Raji (cell line): ENCODE results near the gene KLF6.

Experiments
- POLR2A ChIP-seq: IDR thresholded peaks from 2 replicates; pipeline ENCODE4 v1.6.1; 2011; ENCODE audit warnings: low read depth, low read length, control low read depth; ENCODE audit not compliant: insufficient read depth

Gene KLF6

DNA sequence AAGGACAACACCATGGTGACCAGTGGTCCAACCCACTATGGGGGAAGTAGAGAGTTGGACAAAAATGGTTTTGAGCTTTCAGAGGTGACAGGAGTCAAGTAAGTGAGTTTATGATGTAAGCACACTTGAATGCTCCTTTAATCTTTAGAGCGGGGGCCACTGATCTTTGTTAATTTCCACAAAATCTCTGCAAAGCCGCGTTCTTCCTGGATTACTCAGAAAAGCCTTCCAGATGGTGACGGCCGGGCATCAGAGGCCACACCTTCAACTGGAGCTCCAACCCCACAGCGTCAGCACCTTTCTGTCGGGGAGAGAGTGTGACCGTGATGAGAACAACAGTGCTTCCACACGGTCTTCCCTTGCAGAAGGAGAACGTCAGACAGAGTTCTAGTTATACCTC lies 35.2 kb upstream of the KLF6 start:
- no peak for TF ChIP-seq POLR2A

DNA sequence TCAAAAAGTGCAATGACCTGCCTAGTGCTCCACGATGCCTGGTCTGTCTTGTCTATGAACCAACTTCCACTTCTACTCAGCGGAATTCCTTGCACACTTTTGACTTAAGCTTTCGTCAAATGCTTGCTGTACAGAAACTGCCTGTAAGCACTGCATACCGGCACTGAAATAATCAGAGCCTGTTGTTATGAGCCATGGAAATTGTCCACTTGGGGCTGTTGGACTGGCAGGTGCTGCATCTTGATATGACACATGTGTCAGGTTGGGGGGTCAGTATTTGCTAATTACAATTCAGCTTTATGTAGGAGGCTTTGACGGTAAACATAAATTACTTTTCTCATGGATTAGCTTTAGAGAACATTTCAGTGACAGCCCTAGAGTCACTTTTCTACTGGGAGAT lies 32.0 kb upstream of the KLF6 start:
- no peak for TF ChIP-seq POLR2A

GRCh38 chr10:3814838-3815220 lies 29.8 kb upstream of the KLF6 start:
- no peak for TF ChIP-seq POLR2A

DNA sequence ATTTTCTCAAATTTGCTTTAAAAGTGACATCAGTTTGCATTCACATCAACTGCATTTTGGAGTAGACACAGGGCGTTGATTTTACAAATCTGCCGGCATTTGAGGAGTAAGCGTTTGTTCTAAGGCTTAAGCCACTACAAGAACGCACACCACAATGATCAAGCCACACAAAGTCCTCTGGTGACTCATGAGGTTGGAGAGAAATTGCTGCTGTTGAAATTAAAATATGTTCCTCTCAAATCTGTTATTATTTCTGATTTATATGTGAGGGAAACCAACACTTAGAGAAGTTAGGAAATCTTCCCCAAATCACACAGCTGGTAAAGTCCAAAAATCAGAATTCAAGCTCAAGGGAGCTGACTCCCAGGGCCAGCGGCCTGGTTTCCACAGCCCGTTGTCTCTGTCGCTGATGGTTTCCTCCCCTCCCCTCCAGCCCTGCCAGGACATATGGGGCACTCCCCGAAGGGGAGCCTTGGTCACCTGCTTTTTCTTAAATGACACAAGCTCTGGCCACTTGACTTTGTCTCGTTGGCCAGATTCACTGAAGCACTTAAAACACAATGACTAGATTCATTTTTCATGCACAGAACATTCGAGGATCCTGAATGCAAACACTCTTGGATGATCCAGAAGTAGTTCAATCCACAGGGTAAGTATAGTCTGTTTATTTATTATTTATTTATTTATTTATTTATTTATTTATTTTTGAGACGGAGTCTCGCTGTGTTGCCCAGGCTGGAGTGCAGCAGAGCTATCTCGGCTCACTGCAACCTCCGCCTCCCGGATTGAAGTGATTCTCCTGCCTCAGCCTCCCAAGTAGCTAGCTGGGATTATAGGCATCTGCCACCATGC lies 29.2 kb upstream of the KLF6 start:
- TF ChIP-seq POLR2A = no peak

DNA sequence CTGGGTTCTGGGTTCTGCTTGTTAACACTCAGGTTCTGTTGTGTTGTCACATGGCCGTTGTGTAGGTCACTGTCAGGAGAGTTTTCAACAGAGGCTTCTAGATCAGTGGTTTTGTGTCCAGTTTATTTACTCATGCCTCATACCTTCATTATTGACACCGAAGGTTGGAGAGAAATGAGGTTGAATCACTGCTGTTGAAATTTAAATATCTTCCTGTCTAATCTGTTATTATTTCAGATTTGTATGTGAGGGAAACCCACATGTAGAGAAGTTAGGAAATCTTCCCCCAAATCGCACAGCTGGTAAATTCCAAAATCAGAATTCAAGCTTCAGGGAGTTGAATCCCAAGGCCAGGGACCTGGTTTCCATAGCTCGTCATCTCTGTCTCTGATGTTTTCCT lies 28.3 kb upstream of the KLF6 start:
- TF ChIP-seq POLR2A = no peak

- no peak for TF ChIP-seq POLR2A
These were observed 27.1 kb upstream of the KLF6 start for GRCh38 chr10:3812141-3812540.

GRCh38 chr10:3811291-3811870 lies 26.4 kb upstream of the KLF6 start:
- TF ChIP-seq POLR2A = 0 out of 2 replicates have a peak, but pooled peaks have one; percentile 20

DNA sequence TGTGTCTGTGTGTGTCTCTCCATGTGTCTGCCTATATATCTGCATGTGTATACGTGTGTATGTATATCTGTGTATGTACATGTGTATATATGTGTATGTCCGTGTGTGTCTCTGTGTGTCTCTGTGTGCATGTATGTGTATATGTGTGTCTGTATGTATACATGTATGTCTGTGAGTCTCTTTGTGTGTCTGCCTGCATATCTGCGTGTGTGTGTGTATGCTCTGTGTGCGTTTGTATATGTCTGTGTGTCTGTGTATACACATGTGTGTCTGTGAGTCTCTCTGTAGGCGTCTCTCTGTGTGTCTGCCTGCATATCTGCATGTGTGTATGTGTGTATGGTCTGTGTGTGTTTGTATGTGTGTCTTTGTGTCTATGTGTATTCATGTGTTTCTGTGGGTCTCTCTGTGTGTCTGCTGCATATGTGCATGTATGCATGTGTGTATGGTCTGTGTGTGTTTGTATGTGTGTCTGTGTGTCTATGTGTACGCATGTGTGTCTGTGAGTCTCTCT lies 23.7 kb upstream of the KLF6 start:
- TF ChIP-seq POLR2A = no peak

- TF ChIP-seq POLR2A = no peak
These were observed 23.0 kb upstream of the KLF6 start for GRCh38 chr10:3807928-3808496.

DNA sequence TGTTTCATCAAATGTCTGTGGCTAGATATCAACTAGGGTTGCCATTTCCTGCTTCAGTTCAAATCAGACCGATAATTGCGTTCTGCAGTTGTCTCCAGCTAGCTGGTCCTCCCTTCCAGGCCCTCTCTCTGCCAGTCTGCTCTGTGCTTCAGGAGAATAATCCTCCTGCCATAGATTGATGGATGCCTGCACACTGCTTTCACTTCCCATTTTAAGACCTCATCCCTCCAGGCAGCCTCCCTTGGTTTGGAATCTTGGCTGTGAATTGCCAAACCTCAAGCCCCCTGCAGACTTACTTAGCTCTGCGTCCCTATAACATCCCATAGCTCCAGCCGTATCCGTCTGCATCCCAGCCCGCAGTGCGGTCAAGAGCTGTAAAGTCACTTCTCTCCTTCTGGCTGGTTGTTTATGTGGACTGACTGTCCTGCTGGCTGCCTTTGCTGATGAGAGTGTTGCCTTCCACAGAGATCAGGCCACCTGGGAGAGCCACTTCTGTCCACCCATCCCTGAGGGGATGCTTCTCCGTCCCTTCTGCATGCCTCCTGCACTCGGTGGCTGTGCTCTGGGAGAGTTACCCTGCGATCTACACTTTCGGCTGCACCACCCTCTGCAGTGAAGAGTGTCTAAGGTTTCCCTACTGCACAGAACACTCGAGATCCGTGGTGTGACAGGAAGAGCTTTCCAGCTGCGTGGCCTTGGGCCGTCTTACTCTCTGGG lies 22.4 kb upstream of the KLF6 start:
- no peak for TF ChIP-seq POLR2A

DNA sequence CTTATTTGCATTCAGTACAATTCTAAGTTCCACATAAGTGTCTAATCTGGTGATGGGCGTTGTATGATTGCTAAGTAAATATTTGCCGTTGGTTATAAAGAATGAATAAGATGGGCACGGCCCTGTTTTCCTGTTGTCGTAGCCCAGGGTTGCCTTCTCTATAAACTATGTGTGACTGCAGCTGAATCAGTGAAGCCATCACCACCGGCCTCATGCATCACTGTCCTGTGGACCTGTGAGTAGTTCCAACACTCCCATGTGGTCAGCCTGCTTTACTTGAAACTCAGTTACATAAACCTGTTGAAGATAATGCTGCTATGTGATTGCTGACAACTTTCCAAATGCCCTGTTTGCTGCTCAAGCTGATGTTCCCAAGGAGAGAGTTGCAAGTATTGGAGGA lies 21.6 kb upstream of the KLF6 start:
- TF ChIP-seq POLR2A = no peak

- TF ChIP-seq POLR2A = no peak
These were observed 20.9 kb upstream of the KLF6 start for GRCh38 chr10:3805791-3806461.

GRCh38 chr10:3805201-3805790 lies 20.3 kb upstream of the KLF6 start:
- no peak for TF ChIP-seq POLR2A

DNA sequence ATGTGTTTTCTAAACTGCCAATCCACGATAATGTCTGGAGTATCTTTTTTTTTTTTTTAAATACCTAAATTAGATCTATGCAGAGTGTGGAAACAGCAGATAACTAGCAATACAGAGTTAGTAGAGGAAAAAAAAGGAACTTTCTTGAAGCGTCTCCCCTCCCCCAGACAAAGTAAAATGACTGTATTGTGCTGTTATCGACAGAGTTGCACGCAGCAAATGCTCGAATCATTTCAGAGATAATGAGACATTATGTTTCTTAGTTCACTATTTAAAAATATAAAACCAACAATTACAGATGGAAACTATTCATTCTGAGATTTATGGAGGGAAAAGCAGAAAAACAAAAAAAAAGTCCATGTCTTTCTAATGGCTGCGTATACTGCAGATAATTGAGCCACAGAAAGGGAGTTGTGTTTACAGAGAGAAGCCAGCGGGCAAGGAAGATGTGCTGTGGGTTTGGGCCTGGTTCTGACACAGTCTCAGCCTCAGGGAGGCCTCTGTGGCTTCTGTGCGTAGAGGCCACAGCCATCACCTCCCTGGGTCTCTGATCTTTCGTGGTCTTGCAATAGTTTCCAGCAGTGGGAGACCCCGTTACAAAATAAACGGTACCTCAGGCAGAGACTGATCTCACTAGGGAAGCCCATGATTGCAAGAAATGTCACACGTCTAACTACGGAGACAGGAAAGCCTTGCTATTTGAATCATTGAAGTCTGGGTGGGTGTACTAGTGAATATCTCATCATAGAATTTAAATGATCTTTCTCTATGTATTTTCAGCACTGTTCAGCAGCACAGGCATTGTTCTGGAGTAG lies 19.1 kb upstream of the KLF6 start:
- no peak for TF ChIP-seq POLR2A
